Measurements from ENCODE around the gene KLHL26.

DNA sequence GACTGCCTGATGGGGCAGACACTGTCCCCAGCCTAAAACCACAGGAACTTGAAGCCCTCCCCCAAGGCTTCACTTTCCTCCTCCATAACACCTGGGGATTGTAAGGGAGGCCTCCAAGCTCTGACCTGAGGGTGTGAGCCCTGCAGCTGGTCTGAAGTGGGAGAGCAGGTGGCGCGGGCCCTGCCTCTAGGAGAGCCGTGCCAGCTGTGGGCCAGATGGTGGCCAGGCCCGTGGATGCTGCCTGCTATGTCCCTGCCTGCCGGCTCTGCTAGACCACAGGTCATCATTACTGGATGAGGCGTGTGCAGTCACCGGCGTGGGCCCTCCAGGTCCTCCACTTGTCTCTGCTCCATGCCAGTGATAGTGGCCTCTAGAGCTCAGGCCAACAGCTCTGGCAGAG, 3.5 kb upstream of the KLHL26 start:
- TF ChIP-seq ETV6 (IDR thresholded peaks at IDR 0.05; ENCODE audit: borderline replicate concordance in 1 of 2, low read depth in 2 of 2, low read length in 1 of 2) (no peak), ETV6 (CRISPR knock-in tag; IDR thresholded peaks at IDR 0.05; ENCODE audit: borderline replicate concordance) (no peak), EP300 (IDR thresholded peaks at IDR 0.05; ENCODE audit: low read length) (no peak), POLR2A (conservative IDR thresholded peaks at IDR 0.05) (no peak), ZNF384 (IDR thresholded peaks at IDR 0.05; ENCODE audit: low read depth, low read length) (no peak), NRF1 (conservative IDR thresholded peaks at IDR 0.05 in 1 of 2, IDR thresholded peaks at IDR 0.05 in 1 of 2) (no peak), TBP (optimal IDR thresholded peaks at IDR 0.05; ENCODE audit: low read depth, low read length) (no peak), ZNF431 (CRISPR knock-in tag; IDR thresholded peaks at IDR 0.05) (no peak)
- TF ChIP-seq, protein P1, sequence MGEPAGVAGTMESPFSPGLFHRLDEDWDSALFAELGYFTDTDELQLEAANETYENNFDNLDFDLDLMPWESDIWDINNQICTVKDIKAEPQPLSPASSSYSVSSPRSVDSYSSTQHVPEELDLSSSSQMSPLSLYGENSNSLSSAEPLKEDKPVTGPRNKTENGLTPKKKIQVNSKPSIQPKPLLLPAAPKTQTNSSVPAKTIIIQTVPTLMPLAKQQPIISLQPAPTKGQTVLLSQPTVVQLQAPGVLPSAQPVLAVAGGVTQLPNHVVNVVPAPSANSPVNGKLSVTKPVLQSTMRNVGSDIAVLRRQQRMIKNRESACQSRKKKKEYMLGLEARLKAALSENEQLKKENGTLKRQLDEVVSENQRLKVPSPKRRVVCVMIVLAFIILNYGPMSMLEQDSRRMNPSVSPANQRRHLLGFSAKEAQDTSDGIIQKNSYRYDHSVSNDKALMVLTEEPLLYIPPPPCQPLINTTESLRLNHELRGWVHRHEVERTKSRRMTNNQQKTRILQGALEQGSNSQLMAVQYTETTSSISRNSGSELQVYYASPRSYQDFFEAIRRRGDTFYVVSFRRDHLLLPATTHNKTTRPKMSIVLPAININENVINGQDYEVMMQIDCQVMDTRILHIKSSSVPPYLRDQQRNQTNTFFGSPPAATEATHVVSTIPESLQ (CRISPR knock-in tag; IDR thresholded peaks at IDR 0.05) = no peak
- TF ChIP-seq, protein P2, sequence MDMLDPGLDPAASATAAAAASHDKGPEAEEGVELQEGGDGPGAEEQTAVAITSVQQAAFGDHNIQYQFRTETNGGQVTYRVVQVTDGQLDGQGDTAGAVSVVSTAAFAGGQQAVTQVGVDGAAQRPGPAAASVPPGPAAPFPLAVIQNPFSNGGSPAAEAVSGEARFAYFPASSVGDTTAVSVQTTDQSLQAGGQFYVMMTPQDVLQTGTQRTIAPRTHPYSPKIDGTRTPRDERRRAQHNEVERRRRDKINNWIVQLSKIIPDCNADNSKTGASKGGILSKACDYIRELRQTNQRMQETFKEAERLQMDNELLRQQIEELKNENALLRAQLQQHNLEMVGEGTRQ (CRISPR knock-in tag; IDR thresholded peaks at IDR 0.05) = no peak
- TF ChIP-seq, protein P3, sequence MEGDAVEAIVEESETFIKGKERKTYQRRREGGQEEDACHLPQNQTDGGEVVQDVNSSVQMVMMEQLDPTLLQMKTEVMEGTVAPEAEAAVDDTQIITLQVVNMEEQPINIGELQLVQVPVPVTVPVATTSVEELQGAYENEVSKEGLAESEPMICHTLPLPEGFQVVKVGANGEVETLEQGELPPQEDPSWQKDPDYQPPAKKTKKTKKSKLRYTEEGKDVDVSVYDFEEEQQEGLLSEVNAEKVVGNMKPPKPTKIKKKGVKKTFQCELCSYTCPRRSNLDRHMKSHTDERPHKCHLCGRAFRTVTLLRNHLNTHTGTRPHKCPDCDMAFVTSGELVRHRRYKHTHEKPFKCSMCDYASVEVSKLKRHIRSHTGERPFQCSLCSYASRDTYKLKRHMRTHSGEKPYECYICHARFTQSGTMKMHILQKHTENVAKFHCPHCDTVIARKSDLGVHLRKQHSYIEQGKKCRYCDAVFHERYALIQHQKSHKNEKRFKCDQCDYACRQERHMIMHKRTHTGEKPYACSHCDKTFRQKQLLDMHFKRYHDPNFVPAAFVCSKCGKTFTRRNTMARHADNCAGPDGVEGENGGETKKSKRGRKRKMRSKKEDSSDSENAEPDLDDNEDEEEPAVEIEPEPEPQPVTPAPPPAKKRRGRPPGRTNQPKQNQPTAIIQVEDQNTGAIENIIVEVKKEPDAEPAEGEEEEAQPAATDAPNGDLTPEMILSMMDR (IDR thresholded peaks at IDR 0.05 in 2 of 3, conservative IDR thresholded peaks at IDR 0.05 in 1 of 3; ENCODE audit: insufficient read depth in 2 of 3, low read depth in 1 of 3, low read length in 3 of 3) = no peak
